K562 (cell line): ENCODE data around the gene KRT35.

Experiments
- BDP1 ChIP-seq: IDR thresholded peaks from 3 replicates; pipeline ENCODE4 v1.6.1; 2011; ENCODE audit not compliant: insufficient read length, insufficient read depth
- EHMT2 ChIP-seq: fragments of 450-650 bp; IDR thresholded peaks from 2 replicates; pipeline ENCODE4 v1.6.1; 2018; ENCODE audit warnings: antibody characterized with exemption
- ERF ChIP-seq: fragments of 450-650 bp; formaldehyde crosslinking; IDR thresholded peaks from 2 replicates; pipeline ENCODE4 v1.4.0; 2020; ENCODE audit warnings: mild to moderate bottlenecking, mixed read lengths
- KAT8 ChIP-seq: fragments of 450-650 bp; IDR thresholded peaks from 2 replicates; pipeline ENCODE4 v1.6.1; 2016; ENCODE audit warnings: low read depth, mild to moderate bottlenecking
- TAF1 ChIP-seq: IDR thresholded peaks from 2 replicates; pipeline ENCODE4 v1.6.1; 2011; ENCODE audit warnings: mild to moderate bottlenecking, low read length, moderate library complexity; ENCODE audit not compliant: insufficient read depth, control insufficient read depth, severe bottlenecking; ENCODE audit errors: extremely low read depth
- ZNF175 ChIP-seq: fragments of 200-800 bp; sonication (Bioruptor generic); IDR thresholded peaks from 2 replicates; pipeline ENCODE4 v1.6.1; 2016; ENCODE audit warnings: low read depth, mild to moderate bottlenecking, missing genetic modification characterization, missing compliant biosample characterization
- ZNF3 ChIP-seq: fragments of 250-450 bp; sonication (Bioruptor Pico); IDR thresholded peaks from 2 replicates; pipeline ENCODE4 v1.5.0; 2021; ENCODE audit warnings: mild to moderate bottlenecking, moderate library complexity
- TF ChIP-seq, protein P1 (sequence below), 2 experiments: fragments of 450-650 bp in 1 of 2; IDR thresholded peaks; 2 replicates each; pipeline ENCODE4 v1.6.1; 2011 to 2017; ENCODE audit warnings: low read depth in 2 of 2, antibody characterized with exemption in 1 of 2, borderline replicate concordance in 1 of 2, low read length in 1 of 2, mild to moderate bottlenecking in 1 of 2, mixed read lengths in 1 of 2; ENCODE audit not compliant: control insufficient read depth in 1 of 2
- TF ChIP-seq, protein P2 (sequence below), 3 experiments: IDR thresholded peaks in 2 of 3; conservative IDR thresholded peaks in 1 of 3; 2 replicates each; pipeline ENCODE4 v1.5.1; 2011 to 2012; ENCODE audit warnings: low read length in 3 of 3, mild to moderate bottlenecking in 3 of 3, control low read depth in 2 of 3, improper control_type of control experiment in 1 of 3, inconsistent platforms in 1 of 3, low read depth in 1 of 3, mixed read lengths in 1 of 3, moderate library complexity in 1 of 3; ENCODE audit not compliant: insufficient read depth in 2 of 3
- TF ChIP-seq, protein P3 (sequence below): sonication (generic); formaldehyde crosslinking; IDR thresholded peaks from 2 replicates; pipeline ENCODE4 v1.4.0; 2020; ENCODE audit warnings: mild to moderate bottlenecking, missing genetic modification reagents
- TF ChIP-seq, protein P4 (sequence below): fragments of 250-450 bp; sonication (Bioruptor Pico); IDR thresholded peaks from 2 replicates; pipeline ENCODE4 v1.4.0; 2020

DNA sequence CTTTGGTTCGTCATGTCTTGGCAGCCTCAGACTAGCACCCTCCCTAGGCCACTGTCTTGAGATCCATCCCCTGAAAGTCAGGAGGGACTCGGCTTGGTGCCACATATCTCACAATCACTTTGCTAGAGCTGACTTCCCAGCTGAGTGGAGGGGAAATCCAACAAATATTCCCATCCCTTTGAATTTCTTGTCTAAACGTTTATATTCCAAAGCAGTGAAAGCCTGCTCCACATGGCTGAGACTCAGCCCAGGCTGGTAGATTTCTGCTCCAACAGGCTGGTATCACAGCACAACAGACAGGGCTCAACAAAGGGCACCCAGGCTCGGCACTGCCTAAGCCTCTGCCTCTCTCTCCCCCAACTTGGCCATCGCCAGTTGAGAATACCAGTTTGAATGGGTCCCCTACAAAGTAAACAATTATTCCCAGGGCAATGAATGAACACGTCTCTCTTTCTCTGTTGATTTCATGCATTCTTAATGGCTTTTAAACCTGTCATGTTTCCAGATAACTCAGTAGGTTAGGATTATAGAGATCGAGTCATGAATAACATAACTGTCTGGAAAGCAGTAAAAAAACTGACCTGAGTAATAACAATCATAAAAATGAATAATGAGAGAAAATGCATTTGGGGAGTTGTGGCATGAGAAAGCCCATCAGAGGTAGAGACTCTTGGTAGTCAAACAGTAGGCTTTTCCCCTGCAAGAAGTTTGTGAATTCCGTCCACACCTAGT lies 23.5 kb upstream of the KRT35 start:
- TF ChIP-seq KAT8 (no peak), ERF (CRISPR knock-in tag) (no peak), BDP1 (no peak), ZNF175 (no peak), ZNF3 (CRISPR knock-in tag) (no peak), EHMT2 (no peak), TAF1 (no peak)
- TF ChIP-seq, protein P1, sequence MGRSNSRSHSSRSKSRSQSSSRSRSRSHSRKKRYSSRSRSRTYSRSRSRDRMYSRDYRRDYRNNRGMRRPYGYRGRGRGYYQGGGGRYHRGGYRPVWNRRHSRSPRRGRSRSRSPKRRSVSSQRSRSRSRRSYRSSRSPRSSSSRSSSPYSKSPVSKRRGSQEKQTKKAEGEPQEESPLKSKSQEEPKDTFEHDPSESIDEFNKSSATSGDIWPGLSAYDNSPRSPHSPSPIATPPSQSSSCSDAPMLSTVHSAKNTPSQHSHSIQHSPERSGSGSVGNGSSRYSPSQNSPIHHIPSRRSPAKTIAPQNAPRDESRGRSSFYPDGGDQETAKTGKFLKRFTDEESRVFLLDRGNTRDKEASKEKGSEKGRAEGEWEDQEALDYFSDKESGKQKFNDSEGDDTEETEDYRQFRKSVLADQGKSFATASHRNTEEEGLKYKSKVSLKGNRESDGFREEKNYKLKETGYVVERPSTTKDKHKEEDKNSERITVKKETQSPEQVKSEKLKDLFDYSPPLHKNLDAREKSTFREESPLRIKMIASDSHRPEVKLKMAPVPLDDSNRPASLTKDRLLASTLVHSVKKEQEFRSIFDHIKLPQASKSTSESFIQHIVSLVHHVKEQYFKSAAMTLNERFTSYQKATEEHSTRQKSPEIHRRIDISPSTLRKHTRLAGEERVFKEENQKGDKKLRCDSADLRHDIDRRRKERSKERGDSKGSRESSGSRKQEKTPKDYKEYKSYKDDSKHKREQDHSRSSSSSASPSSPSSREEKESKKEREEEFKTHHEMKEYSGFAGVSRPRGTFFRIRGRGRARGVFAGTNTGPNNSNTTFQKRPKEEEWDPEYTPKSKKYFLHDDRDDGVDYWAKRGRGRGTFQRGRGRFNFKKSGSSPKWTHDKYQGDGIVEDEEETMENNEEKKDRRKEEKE (IDR thresholded peaks at IDR 0.05; ENCODE audit: borderline replicate concordance in 1 of 2, control insufficient read depth in 1 of 2, low read depth in 2 of 2, low read length in 1 of 2) = no peak
- TF ChIP-seq, protein P2, sequence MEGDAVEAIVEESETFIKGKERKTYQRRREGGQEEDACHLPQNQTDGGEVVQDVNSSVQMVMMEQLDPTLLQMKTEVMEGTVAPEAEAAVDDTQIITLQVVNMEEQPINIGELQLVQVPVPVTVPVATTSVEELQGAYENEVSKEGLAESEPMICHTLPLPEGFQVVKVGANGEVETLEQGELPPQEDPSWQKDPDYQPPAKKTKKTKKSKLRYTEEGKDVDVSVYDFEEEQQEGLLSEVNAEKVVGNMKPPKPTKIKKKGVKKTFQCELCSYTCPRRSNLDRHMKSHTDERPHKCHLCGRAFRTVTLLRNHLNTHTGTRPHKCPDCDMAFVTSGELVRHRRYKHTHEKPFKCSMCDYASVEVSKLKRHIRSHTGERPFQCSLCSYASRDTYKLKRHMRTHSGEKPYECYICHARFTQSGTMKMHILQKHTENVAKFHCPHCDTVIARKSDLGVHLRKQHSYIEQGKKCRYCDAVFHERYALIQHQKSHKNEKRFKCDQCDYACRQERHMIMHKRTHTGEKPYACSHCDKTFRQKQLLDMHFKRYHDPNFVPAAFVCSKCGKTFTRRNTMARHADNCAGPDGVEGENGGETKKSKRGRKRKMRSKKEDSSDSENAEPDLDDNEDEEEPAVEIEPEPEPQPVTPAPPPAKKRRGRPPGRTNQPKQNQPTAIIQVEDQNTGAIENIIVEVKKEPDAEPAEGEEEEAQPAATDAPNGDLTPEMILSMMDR (IDR thresholded peaks at IDR 0.05 in 2 of 3, conservative IDR thresholded peaks at IDR 0.05 in 1 of 3; ENCODE audit: insufficient read depth in 2 of 3, low read depth in 1 of 3, low read length in 3 of 3) = no peak
- TF ChIP-seq, protein P3, sequence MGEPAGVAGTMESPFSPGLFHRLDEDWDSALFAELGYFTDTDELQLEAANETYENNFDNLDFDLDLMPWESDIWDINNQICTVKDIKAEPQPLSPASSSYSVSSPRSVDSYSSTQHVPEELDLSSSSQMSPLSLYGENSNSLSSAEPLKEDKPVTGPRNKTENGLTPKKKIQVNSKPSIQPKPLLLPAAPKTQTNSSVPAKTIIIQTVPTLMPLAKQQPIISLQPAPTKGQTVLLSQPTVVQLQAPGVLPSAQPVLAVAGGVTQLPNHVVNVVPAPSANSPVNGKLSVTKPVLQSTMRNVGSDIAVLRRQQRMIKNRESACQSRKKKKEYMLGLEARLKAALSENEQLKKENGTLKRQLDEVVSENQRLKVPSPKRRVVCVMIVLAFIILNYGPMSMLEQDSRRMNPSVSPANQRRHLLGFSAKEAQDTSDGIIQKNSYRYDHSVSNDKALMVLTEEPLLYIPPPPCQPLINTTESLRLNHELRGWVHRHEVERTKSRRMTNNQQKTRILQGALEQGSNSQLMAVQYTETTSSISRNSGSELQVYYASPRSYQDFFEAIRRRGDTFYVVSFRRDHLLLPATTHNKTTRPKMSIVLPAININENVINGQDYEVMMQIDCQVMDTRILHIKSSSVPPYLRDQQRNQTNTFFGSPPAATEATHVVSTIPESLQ (CRISPR knock-in tag) = no peak
- TF ChIP-seq, protein P4, sequence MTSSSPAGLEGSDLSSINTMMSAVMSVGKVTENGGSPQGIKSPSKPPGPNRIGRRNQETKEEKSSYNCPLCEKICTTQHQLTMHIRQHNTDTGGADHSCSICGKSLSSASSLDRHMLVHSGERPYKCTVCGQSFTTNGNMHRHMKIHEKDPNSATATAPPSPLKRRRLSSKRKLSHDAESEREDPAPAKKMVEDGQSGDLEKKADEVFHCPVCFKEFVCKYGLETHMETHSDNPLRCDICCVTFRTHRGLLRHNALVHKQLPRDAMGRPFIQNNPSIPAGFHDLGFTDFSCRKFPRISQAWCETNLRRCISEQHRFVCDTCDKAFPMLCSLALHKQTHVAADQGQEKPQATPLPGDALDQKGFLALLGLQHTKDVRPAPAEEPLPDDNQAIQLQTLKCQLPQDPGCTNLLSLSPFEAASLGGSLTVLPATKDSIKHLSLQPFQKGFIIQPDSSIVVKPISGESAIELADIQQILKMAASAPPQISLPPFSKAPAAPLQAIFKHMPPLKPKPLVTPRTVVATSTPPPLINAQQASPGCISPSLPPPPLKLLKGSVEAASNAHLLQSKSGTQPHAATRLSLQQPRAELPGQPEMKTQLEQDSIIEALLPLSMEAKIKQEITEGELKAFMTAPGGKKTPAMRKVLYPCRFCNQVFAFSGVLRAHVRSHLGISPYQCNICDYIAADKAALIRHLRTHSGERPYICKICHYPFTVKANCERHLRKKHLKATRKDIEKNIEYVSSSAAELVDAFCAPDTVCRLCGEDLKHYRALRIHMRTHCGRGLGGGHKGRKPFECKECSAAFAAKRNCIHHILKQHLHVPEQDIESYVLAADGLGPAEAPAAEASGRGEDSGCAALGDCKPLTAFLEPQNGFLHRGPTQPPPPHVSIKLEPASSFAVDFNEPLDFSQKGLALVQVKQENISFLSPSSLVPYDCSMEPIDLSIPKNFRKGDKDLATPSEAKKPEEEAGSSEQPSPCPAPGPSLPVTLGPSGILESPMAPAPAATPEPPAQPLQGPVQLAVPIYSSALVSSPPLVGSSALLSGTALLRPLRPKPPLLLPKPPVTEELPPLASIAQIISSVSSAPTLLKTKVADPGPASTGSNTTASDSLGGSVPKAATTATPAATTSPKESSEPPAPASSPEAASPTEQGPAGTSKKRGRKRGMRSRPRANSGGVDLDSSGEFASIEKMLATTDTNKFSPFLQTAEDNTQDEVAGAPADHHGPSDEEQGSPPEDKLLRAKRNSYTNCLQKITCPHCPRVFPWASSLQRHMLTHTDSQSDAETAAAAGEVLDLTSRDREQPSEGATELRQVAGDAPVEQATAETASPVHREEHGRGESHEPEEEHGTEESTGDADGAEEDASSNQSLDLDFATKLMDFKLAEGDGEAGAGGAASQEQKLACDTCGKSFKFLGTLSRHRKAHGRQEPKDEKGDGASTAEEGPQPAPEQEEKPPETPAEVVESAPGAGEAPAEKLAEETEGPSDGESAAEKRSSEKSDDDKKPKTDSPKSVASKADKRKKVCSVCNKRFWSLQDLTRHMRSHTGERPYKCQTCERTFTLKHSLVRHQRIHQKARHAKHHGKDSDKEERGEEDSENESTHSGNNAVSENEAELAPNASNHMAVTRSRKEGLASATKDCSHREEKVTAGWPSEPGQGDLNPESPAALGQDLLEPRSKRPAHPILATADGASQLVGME (CRISPR knock-in tag) = no peak
